ENCODE data around the gene CEACAM6. TPM values are rescaled to one million over a fixed set of nuclear protein-coding genes. Genes with fewer than 3 reads are reported as not detected.

Gene CEACAM6
- total and polyA plus RNA-seq, 9 of the 15 experiments (the other 6 are each of a cell fraction or from before 2014, with no cell fraction given), result 0.24 TPM; not detected in 8

DNA sequence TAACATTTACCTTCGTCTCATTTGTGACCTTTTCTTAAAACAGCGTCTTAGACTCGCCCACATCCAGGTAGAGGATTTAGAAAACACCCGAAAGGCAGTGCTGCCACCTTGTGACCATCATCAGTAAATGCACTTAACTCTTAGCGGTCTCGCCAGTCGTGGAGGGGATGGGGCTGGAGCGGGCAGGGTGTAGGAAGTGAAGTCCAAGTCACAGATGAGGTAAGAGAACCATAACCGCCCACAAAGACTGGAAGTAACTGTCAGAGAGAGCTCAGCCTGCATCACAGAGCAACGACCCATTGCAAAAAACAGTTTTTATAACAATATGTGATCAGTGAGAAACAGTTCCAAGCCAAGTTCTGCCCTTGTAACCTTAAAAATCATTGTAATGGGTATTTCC, 30.3 kb downstream of the CEACAM6 start (continued):
- no peak for TF ChIP-seq ZNF609 (CRISPR knock-in tag; IDR thresholded peaks at IDR 0.05; ENCODE audit: borderline replicate concordance)
- TF ChIP-seq, protein P1, sequence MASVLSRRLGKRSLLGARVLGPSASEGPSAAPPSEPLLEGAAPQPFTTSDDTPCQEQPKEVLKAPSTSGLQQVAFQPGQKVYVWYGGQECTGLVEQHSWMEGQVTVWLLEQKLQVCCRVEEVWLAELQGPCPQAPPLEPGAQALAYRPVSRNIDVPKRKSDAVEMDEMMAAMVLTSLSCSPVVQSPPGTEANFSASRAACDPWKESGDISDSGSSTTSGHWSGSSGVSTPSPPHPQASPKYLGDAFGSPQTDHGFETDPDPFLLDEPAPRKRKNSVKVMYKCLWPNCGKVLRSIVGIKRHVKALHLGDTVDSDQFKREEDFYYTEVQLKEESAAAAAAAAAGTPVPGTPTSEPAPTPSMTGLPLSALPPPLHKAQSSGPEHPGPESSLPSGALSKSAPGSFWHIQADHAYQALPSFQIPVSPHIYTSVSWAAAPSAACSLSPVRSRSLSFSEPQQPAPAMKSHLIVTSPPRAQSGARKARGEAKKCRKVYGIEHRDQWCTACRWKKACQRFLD (CRISPR knock-in tag; IDR thresholded peaks at IDR 0.05), result no peak
- TF ChIP-seq ZMIZ1 (IDR thresholded peaks at IDR 0.05; ENCODE audit: low read depth in 2 of 2, low read length in 2 of 2), result 0 out of 4 replicates have a peak, but pooled peaks of 1 of the 2 experiments have one; percentile 29
- no peak for TF ChIP-seq ZNF197 (CRISPR knock-in tag; IDR thresholded peaks at IDR 0.05; ENCODE audit: low read depth)
- peak; percentile 29; the same call in 1 of the 2 replicates for TF ChIP-seq RB1 (IDR thresholded peaks at IDR 0.05; ENCODE audit: low read depth)
- no peak for TF ChIP-seq ATF1 (CRISPR knock-in tag; IDR thresholded peaks at IDR 0.05)
- no peak for TF ChIP-seq ATF1 (tag; IDR thresholded peaks at IDR 0.05)
- no peak for TF ChIP-seq DNMT1 (IDR thresholded peaks at IDR 0.05)
- TF ChIP-seq ZNF551 (CRISPR knock-in tag; IDR thresholded peaks at IDR 0.05), result no peak
- TF ChIP-seq RAD21 (CRISPR knock-in tag; conservative IDR thresholded peaks at IDR 0.05 in 1 of 2, IDR thresholded peaks at IDR 0.05 in 1 of 2), result peak; percentile 29 to 65; a peak in 3 of 4 replicates
- no peak for TF ChIP-seq PCBP1 (IDR thresholded peaks at IDR 0.05; ENCODE audit: low read depth, low read length, poor library complexity, severe bottlenecking)
- TF ChIP-seq, protein P2, sequence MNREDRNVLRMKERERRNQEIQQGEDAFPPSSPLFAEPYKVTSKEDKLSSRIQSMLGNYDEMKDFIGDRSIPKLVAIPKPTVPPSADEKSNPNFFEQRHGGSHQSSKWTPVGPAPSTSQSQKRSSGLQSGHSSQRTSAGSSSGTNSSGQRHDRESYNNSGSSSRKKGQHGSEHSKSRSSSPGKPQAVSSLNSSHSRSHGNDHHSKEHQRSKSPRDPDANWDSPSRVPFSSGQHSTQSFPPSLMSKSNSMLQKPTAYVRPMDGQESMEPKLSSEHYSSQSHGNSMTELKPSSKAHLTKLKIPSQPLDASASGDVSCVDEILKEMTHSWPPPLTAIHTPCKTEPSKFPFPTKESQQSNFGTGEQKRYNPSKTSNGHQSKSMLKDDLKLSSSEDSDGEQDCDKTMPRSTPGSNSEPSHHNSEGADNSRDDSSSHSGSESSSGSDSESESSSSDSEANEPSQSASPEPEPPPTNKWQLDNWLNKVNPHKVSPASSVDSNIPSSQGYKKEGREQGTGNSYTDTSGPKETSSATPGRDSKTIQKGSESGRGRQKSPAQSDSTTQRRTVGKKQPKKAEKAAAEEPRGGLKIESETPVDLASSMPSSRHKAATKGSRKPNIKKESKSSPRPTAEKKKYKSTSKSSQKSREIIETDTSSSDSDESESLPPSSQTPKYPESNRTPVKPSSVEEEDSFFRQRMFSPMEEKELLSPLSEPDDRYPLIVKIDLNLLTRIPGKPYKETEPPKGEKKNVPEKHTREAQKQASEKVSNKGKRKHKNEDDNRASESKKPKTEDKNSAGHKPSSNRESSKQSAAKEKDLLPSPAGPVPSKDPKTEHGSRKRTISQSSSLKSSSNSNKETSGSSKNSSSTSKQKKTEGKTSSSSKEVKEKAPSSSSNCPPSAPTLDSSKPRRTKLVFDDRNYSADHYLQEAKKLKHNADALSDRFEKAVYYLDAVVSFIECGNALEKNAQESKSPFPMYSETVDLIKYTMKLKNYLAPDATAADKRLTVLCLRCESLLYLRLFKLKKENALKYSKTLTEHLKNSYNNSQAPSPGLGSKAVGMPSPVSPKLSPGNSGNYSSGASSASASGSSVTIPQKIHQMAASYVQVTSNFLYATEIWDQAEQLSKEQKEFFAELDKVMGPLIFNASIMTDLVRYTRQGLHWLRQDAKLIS (CRISPR knock-in tag; IDR thresholded peaks at IDR 0.05), result no peak
- no peak for TF ChIP-seq ZNF584 (CRISPR knock-in tag; IDR thresholded peaks at IDR 0.05; ENCODE audit: low read depth)
